Fibroblast of lung (primary cell): ENCODE data around the gene FAM47E.

Experiments used
- EZH2 ChIP-seq: IDR thresholded peaks from 2 replicates; pipeline ENCODE4 v1.5.1; 2012; ENCODE audit warnings: low read length, control low read depth, mild to moderate bottlenecking; ENCODE audit errors: missing control alignments
- TF ChIP-seq, protein P1 (sequence below), 2 donors: IDR thresholded peaks in 1 of 2; conservative IDR thresholded peaks in 1 of 2; 1 replicate in 1 of 2; 2 replicates in 1 of 2; pipeline ENCODE4 v1.5.1; 2011 to 2012; ENCODE audit warnings: low read length in 2 of 2, control low read depth in 1 of 2, inconsistent platforms in 1 of 2, low read depth in 1 of 2, mild to moderate bottlenecking in 1 of 2

DNA sequence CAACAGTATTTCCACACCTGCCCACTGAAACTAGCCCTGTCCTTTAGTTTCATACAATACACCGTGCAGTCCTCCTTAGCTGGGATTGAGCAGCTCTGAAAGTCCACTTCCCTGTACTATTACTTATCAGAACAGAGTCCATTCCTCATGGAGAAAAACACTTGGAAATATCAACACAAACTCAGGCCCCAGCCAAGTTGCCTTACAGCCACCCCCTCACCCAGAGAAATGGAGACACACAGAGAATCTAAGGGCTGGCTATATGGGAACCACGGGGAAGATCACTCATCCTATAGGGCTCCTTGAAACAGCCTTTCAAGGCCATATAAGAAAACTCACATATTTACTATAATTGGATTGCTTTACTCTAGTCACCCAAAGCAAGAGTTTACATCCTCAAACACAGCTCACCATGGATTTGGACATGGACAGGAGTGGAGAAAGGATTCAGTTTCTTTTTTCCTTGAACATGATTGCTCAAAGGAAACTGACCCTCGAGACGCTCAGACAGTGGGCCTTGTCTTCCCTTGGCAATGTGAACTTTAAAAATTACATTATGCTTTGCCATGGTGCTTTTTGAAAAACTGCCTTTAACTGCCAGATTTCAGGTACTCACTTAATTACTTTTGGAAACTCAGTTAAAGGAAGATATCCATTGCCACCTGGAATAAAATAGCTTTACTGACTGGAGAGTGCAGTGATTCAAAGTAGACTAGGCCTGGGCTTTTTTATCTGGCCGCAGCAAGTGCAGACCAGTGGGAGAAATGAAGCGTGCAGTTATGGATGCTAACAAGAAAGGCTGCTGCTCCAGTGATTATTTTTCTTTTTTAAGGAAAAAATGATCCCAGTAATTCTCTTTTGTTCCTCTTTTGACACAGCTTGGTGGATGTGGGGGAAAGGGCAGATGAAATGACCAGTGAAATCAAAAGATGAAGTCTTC lies 39.5 kb upstream of the FAM47E start:
- TF ChIP-seq, protein P1, sequence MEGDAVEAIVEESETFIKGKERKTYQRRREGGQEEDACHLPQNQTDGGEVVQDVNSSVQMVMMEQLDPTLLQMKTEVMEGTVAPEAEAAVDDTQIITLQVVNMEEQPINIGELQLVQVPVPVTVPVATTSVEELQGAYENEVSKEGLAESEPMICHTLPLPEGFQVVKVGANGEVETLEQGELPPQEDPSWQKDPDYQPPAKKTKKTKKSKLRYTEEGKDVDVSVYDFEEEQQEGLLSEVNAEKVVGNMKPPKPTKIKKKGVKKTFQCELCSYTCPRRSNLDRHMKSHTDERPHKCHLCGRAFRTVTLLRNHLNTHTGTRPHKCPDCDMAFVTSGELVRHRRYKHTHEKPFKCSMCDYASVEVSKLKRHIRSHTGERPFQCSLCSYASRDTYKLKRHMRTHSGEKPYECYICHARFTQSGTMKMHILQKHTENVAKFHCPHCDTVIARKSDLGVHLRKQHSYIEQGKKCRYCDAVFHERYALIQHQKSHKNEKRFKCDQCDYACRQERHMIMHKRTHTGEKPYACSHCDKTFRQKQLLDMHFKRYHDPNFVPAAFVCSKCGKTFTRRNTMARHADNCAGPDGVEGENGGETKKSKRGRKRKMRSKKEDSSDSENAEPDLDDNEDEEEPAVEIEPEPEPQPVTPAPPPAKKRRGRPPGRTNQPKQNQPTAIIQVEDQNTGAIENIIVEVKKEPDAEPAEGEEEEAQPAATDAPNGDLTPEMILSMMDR (conservative IDR thresholded peaks at IDR 0.05 in 1 of 2, IDR thresholded peaks at IDR 0.05 in 1 of 2; ENCODE audit: low read depth in 1 of 2, low read length in 2 of 2), result no peak
- no peak for TF ChIP-seq EZH2
